Esophagus squamous epithelium (tissue), 4 donors: ENCODE measurements around the gene DENND1A.

Experiments used
- CTCF ChIP-seq, 6 experiments: fragments of 450-650 bp in 4 of 6; fragments of 200-600 bp in 2 of 6; sonication (generic) in 2 of 6; IDR thresholded peaks; one replicate each; pipeline ENCODE4 v1.5.1; 2016 to 2019; ENCODE audit warnings: antibody characterized with exemption in 6 of 6, mild to moderate bottlenecking in 4 of 6, moderate library complexity in 4 of 6
- POLR2A ChIP-seq, 4 donors: fragments of 450-650 bp; IDR thresholded peaks; one replicate each; pipeline ENCODE4 v1.6.1; 2017; ENCODE audit warnings: antibody characterized with exemption in 4 of 4, mild to moderate bottlenecking in 4 of 4, moderate library complexity in 3 of 4

- TF ChIP-seq CTCF (IDR thresholded peaks at IDR 0.05) (no peak), POLR2A (IDR thresholded peaks at IDR 0.05) (no peak)
These were observed 320.1 kb downstream of the DENND1A start for GRCh38 chr9:123609844-123610243.
